Gastrocnemius medialis (tissue), 4 donors: Measurements from ENCODE around the gene TAF6. TPM values are rescaled to one million over a fixed set of nuclear protein-coding genes. Genes with fewer than 3 reads are reported as not detected.

Experiments used
- ATAC-seq, 2 donors: fragments of 150-250 bp; one replicate each; pipeline ENCODE4 v1.9.1; 2016
- DNase-seq, 2 donors: peaks; one replicate each; pipeline ENCODE4 v3.0.0-alpha.2; 2019
- H3K27ac ChIP-seq, 4 donors: fragments of 200-600 bp; sonication (generic); 1 replicate in 1 of 4; 2 replicates in 3 of 4; pipeline ENCODE4 v1.5.1; 2016 to 2018; ENCODE audit warnings: mild to moderate bottlenecking in 2 of 4, moderate library complexity in 1 of 4
- H3K27me3 ChIP-seq, 3 donors: fragments of 200-600 bp; sonication (generic) in 2 of 3; 1 replicate in 1 of 3; 2 replicates in 2 of 3; pipeline versions ENCODE4 v1.5.1 to v1.6.0; 2016 to 2019; ENCODE audit warnings: mild to moderate bottlenecking in 1 of 3, moderate library complexity in 1 of 3
- H3K36me3 ChIP-seq, 2 donors: fragments of 200-600 bp; sonication (generic) in 1 of 2; one replicate each; pipeline ENCODE4 v1.5.1; 2017 to 2018
- H3K4me1 ChIP-seq, 2 donors: fragments of 200-600 bp; sonication (generic) in 1 of 2; one replicate each; pipeline ENCODE4 v1.5.1; 2016 to 2017; ENCODE audit warnings: mild to moderate bottlenecking in 2 of 2
- H3K4me3 ChIP-seq, 4 donors: fragments of 200-600 bp; sonication (generic) in 3 of 4; 1 replicate in 1 of 4; 2 replicates in 3 of 4; pipeline ENCODE4 v1.5.1; 2016 to 2019; ENCODE audit warnings: mild to moderate bottlenecking in 2 of 4
- H3K9me3 ChIP-seq, 3 donors: fragments of 200-600 bp; sonication (generic) in 2 of 3; 1 replicate in 1 of 3; 2 replicates in 2 of 3; pipeline ENCODE4 v1.5.1; 2016 to 2019
- CTCF ChIP-seq, 5 experiments: fragments of 450-650 bp in 3 of 5; fragments of 200-600 bp in 2 of 5; sonication (generic) in 2 of 5; IDR thresholded peaks in 4 of 5; conservative IDR thresholded peaks in 1 of 5; 1 replicate in 4 of 5; 2 replicates in 1 of 5; pipeline ENCODE4 v1.5.1; 2016 to 2019; ENCODE audit warnings: antibody characterized with exemption in 5 of 5, mild to moderate bottlenecking in 3 of 5, moderate library complexity in 3 of 5
- POLR2A ChIP-seq, 2 donors: fragments of 450-650 bp; IDR thresholded peaks; one replicate each; pipeline ENCODE4 v1.6.1; 2017; ENCODE audit warnings: antibody characterized with exemption in 2 of 2, mild to moderate bottlenecking in 2 of 2, moderate library complexity in 2 of 2
- in situ Hi-C, 4 donors: fragments of 200-750 bp; cut with MboI; loops; one replicate each; pipeline versions ENCODE4 v1.15.0 to v1.8.0; 2017; ENCODE audit warnings: low sequenced_read_pairs in 4 of 4
- intact Hi-C: fragments of 100-400 bp; cut with DNase I; formaldehyde crosslinking; loops from one replicate; pipeline ENCODE4 v1.15.1; 2023; ENCODE audit warnings: low total_unique reads
- total RNA-seq, 4 donors: library from RNA; depleted of rRNA; stranded (reverse); fragments of >200 nt; gene quantifications; one replicate each; pipeline versions ENCODE4 v1.1.0 to v1.2.3, GENCODE V29; 2016

TAF6 gene
- total RNA-seq, 4 donors from 2014 or later: 38.6 to 71.7 (median 56.6) TPM

- intact Hi-C loops (no loop called here), in situ Hi-C loops (no loop called here)
- no peaks in the 10 kb centered on the region for H3K9me3 ChIP-seq
- no peak overlapping the region for H3K4me3 ChIP-seq
- TF ChIP-seq POLR2A (IDR thresholded peaks at IDR 0.05) (no peak), CTCF (IDR thresholded peaks at IDR 0.05 in 4 of 5, conservative IDR thresholded peaks at IDR 0.05 in 1 of 5) (no peak)
- H3K27ac ChIP-seq: no peak overlapping the region
- H3K36me3 ChIP-seq: peaks cover 0 to 58% of the 10 kb centered on the region in 2 donors
- ATAC-seq (no peak), DNase-seq (no peak)
- peaks cover 5 to 7% of the 10 kb centered on the region in 2 donors for H3K4me1 ChIP-seq
- H3K27me3 ChIP-seq: no peaks in the 10 kb centered on the region
These were observed 12.5 kb downstream of the TAF6 start for GRCh38 chr7:100106633-100107032.

- DNase-seq (no peak), ATAC-seq (no peak)
- peaks cover 0 to 47% of the 10 kb centered on the region in 2 donors for H3K36me3 ChIP-seq
- intact Hi-C loops (no loop called here), in situ Hi-C loops (no loop called here)
- H3K4me1 ChIP-seq: peaks cover 5 to 7% of the 10 kb centered on the region in 2 donors
- no peak overlapping the region for H3K27ac ChIP-seq
- TF ChIP-seq CTCF (IDR thresholded peaks at IDR 0.05 in 4 of 5, conservative IDR thresholded peaks at IDR 0.05 in 1 of 5): no peak
- no peak for TF ChIP-seq POLR2A (IDR thresholded peaks at IDR 0.05)
- H3K27me3 ChIP-seq: no peaks in the 10 kb centered on the region
- H3K9me3 ChIP-seq: no peaks in the 10 kb centered on the region
- no peak overlapping the region for H3K4me3 ChIP-seq
These were observed 13.6 kb downstream of the TAF6 start for GRCh38 chr7:100105534-100105933.

GRCh38 chr7:100102950-100103840, 16.0 kb downstream of the TAF6 start:
- Histone ChIP-seq H3K4me3 (no peak overlapping the region), H3K27ac (no peak overlapping the region), H3K27me3 (no peaks in the 10 kb centered on the region), H3K4me1 (peaks cover 13 to 17% of the 10 kb centered on the region in 2 donors), H3K36me3 (peaks cover 0 to 39% of the 10 kb centered on the region in 2 donors), H3K9me3 (no peaks in the 10 kb centered on the region)
- DNase-seq (no peak), ATAC-seq (no peak)
- intact Hi-C loops: loop anchor here (5.0 kb wide), 1 partner anchor 324 kb away; the partner anchor contains the start of genes MEPCE and ZCWPW1
- no peak for TF ChIP-seq CTCF (IDR thresholded peaks at IDR 0.05 in 4 of 5, conservative IDR thresholded peaks at IDR 0.05 in 1 of 5)
- no peak for TF ChIP-seq POLR2A (IDR thresholded peaks at IDR 0.05)
- in situ Hi-C loops: no loop called here

GRCh38 chr7:100101016-100101862, 17.9 kb downstream of the TAF6 start, which contains the start of the genes AP4M1 and MCM7:
Gene AP4M1, plus strand, starts transcription at chr7:100101643. Its CDS starts 72 bp downstream, at chr7:100101715.
Gene MCM7, minus strand, starts transcription at chr7:100101397. Its CDS starts 103 bp downstream, at chr7:100101294.
- intact Hi-C loops: loop anchor here (1.0 to 5.0 kb wide), 6 partner anchors 13 to 326 kb away; partner anchors contain the start of genes CNPY4, COPS6, LAMTOR4 and MEPCE
- Histone ChIP-seq H3K4me1 (peaks cover 13 to 17% of the 10 kb centered on the region in 2 donors), H3K9me3 (no peaks in the 10 kb centered on the region), H3K4me3 (peak within 1 kb of the TSS; percentile 60 to 97 (median 85)), H3K27ac (peak within 1 kb of the TSS; percentile 89 to 97 (median 94)), H3K36me3 (peaks cover 0 to 39% of the 10 kb centered on the region in 2 donors), H3K27me3 (no peaks in the 10 kb centered on the region)
- in situ Hi-C loops: no loop called here
- TF ChIP-seq CTCF (IDR thresholded peaks at IDR 0.05 in 4 of 5, conservative IDR thresholded peaks at IDR 0.05 in 1 of 5) (no peak), POLR2A (IDR thresholded peaks at IDR 0.05) (peak in 1 of 2 donors; percentile 28)
- ATAC-seq: peak; percentile 85 to 86
- peak; percentile 99 for DNase-seq
